ENCODE measurements around the gene PXDN. TPM values are rescaled to one million over a fixed set of nuclear protein-coding genes. Genes with fewer than 3 reads are reported as not detected.
A peak's percentile ranks its signal among the peaks of the same experiment; 100 is the strongest.
"Not testable (repeated sequence)": the region's sequence is repeated elsewhere in the genome, so short reads cannot be mapped to it uniquely, and the experiment has no call there.

Gene PXDN
- total RNA-seq, 1 donor from 2014 or later, result 109 TPM

GRCh38 chr2:1701556-1702185 lies 42.6 kb downstream of the PXDN start:
- no peak for DNase-seq

- no peak for DNase-seq
Measured at GRCh38 chr2:1701020-1701419, 43.3 kb downstream of the PXDN start.

GRCh38 chr2:1700427-1700826 lies 43.9 kb downstream of the PXDN start:
- DNase-seq, result not testable (repeated sequence)

DNA sequence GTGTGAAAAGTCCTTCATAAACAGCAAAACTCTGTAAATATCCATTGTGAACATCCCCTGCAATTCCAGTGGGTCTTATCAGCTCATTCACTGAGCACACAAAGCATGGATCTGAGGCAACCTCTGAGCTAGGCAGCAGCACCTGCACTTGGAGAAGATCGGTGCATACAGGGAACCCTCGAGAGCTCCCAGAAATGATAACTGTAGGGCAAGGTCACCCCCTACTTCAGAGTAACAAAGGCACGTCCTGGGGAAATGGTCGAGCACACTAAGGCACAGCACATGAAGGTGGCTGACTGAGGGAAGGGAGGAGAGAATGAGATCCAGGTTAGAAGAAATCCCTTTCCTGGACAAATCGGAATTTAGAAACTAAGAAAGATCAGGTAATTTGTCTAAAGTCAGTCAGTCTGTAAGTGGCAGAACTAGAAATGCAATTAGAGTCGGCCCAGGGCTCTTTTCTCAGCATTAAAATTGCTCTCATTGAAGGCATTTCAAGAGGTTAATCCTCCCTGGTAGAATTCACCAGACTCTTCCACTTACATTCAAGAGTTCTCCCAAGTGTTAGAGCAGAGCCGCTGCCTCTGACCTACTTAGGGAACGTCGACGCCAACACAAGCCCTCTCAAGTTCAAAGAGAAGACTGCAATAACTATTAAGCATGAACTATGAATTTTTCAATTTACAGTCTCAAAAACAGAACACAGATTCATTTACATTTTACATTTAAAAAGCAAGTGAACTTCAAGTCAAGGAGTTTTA lies 45.9 kb downstream of the PXDN start:
- DNase-seq, result no peak

DNA sequence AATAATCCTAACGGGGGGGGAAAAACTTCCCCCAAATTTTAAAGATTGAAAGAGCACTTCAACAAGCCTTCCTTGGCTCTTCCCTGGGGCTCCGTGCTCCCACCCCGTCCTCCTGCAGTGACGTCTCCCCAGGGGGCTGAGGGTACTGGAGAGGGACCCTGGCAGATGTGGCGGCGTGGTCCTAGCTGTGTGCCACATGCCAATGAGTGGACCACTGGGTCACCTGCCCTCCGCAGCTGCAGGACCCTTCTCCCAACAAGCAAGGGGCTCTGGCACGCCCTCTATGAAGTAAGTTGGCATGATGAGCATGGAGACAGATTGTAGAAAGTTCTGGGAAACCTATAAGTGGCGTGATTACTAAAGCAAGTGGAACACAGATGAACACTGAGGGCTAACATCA lies 46.7 kb downstream of the PXDN start:
- DNase-seq, result no peak

DNA sequence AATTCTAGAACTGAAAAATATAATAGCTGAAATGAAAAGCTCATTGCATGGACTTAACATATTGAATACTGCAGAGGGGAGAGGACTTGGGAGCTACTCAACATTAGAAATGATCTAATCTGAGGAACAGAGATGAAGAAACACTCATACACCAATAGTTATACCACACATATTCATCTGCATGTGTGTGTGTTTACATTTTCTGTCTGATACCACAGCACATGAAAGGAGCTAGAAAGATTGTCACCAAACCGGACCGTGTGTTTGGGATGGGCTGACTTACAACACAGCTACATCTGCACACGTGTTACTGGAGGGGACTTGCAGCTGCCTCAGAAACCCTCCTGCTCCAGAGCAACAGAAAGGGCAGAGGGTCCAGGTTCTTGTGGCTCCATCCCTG lies 47.8 kb downstream of the PXDN start:
- DNase-seq, result no peak

DNA sequence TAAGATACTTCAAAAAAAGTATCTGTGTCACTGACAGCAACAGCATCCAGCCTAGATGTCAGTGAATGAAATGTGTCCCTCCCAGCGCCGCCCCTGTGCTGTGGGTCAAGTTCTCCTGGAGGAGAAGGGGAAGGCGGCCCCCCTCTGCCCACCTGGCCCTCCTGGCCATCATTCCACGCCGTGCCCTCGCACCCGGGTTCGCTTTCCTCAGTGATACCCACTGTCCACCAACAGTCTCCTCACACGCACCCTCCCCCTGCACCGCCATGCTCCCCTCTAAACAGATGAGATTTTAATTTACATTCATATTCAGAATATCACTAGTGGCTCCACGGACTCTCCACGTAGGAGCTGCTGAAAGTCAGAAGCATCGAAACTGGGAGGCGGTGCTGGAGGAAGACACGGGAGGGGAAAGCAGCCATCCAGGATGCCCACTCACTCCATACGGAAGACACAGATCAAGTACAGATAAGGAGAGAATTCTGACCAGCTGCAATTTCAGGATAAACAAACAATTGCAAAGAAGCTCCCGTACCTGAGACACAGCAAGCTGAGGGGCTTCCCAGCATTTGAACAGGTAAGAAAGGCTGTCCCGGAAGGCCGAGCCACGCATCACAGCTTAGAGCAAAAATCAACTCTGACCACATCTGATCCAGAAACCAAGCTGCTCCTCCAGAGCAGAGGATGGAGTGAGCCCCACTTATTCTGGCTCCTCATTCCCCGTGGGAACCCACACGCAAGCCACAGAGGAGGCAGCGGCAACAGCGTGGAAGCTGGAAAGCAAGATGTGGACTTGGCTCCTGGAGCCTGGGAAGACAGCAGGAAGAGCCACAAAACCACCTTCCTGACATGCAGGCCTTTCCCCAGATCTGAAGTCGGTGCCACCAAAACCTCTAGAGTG lies 49.7 kb downstream of the PXDN start:
- DNase-seq, result no peak

- DNase-seq, result no peak
Measured at GRCh38 chr2:1693723-1694122, 50.6 kb downstream of the PXDN start.

GRCh38 chr2:1692342-1692741 lies 52.0 kb downstream of the PXDN start:
- DNase-seq, result no peak

DNA sequence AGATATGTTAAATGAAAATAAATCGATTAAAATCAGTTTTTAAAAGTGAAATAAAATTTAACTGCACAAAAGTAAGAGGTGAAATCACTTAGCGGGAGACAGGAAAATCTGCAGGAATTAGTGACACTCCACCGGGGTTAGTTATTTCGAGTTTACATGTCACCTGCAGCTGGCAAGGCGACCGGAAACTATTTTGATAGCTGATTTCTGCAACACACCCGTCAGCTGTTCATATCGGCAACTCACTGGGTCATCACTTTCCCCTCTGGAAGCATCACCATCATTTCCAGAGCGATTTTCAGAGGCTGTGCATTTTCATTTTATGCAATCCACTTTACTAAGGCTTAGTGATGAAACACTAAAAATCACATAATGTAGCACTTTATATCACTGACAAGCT lies 52.9 kb downstream of the PXDN start:
- DNase-seq, result no peak

GRCh38 chr2:1690056-1690775 lies 54.1 kb downstream of the PXDN start:
- DNase-seq, result no peak

DNA sequence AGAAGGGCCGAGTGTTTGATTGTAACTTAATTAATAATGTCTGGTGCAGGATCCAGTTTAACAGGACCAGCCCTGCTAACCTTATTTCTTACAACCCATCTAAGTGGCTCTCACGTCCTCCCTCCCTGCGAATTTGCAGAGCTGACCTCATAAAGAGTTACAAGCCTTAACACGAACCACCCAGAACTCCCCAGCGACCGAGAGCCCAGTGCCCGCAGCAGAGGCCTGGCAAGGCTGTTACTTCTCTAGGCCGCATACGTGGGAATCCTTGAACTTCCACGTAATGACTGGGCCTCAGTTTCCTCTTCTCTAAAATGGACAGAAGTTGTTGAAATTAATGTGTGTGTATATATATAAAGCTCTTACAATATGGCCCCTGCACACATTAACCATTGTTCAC lies 55.5 kb downstream of the PXDN start:
- DNase-seq, result no peak

- DNase-seq, result no peak
Measured at GRCh38 chr2:1688161-1688560, 56.2 kb downstream of the PXDN start.

DNA sequence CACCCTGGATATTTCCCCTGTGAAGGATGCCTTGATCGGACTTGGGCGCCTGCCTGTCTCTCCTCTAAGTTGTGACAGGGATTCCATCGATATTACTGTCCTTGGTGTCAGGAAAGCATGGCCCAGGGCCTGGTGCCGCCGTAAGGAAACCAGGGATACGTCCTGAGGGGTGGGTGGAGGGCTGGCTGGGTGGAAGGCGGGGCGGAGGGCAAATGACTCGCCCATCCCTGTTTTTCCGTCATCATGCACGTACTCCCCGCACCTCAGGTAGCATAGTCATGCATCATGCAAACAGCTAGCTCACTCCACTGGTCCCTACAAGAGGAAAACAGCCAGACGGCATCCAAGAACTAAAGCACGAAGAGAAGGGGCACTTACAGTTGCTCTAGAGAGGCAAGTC lies 57.1 kb downstream of the PXDN start:
- no peak for DNase-seq

DNA sequence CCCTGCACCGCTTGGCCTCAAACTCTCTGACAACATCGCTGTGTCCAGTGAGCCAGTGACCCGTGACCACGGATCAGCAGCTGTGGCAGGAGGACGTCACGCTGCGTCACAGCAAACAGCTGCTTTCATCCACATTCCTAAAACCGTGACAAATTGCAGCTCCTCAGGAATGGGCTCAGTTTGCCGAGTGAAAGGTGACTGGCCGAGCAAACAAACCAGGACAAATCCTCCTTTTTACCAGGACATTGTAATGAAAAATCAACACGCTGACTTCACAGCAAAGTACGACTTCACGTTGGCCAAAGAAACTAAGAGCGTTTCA lies 57.6 kb downstream of the PXDN start:
- DNase-seq, result no peak

- DNase-seq, result no peak
Measured at GRCh38 chr2:1685957-1686783, 58.1 kb downstream of the PXDN start.

DNA sequence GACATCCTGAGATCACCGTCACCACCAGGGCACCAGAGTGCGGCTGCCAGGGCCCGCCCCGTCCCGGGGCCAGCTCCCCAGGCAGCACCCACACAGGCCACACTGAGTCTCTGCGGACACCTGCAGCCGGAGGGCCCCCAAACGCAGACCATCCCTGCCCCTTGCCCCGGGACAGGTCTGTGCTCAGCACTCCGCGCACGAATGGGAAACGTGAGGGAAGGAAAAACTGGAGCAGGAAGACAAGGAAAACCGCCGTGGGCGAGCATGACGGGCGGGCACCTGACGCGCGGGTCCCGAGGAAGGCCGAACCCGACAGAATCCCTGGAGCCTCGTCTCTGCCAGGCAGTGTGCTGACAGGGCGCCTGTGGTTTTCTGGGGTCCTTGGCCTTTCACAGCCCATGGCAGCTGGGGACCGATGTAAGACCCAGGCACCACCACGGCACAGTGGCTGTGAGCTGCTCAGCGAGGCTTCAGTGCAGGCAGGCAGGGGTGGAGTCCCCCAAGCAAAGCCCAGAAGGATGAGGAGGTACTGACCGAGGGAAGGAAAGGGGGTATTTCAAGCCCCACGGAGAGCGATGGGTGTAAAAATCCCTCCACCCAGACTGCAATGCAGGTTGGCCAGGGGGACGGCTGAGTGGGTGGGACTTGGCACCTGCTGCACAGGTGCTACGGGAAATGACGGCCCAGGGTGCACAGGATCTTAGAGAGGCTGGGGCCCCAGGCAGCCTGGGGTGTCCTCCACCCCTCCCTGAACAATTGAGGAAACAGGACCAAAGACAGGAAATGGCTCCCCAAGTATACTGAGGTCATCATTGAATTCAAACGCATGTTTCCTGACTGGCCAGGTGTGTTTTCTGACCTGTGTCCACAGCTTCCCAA lies 59.0 kb downstream of the PXDN start:
- DNase-seq, result no peak

DNA sequence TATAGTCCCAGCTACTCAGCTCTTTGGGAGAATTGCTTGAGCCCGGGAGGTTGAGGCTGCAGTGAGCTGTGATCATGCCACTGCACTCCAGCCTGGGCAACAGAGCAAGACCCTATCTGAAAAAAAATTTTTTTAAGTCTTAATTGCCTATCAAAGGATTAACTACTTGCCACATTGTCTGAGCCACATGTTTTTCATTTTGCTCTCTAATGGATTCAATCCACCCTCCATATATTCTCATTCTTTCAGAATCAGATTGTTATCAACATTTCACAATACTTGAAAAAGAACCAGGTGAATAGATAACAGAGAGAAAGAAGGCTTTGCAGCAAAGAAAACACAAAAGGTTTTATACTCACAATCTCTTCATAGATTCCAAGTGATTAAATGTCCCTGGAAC lies 61.0 kb downstream of the PXDN start:
- DNase-seq, result peak; percentile 24

DNA sequence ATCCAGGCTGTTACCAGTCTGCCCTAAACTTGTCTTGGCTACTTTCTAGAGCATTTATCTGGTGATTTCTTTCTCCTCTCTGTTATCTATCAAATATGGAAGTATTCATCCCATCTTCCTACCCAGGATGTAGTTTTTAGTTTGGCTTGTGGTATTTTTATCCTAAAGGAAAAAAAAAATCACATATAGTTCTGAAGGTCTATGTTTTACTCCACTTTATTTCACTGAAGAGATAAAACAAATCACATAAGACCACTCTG lies 62.2 kb downstream of the PXDN start:
- DNase-seq, result no peak

DNA sequence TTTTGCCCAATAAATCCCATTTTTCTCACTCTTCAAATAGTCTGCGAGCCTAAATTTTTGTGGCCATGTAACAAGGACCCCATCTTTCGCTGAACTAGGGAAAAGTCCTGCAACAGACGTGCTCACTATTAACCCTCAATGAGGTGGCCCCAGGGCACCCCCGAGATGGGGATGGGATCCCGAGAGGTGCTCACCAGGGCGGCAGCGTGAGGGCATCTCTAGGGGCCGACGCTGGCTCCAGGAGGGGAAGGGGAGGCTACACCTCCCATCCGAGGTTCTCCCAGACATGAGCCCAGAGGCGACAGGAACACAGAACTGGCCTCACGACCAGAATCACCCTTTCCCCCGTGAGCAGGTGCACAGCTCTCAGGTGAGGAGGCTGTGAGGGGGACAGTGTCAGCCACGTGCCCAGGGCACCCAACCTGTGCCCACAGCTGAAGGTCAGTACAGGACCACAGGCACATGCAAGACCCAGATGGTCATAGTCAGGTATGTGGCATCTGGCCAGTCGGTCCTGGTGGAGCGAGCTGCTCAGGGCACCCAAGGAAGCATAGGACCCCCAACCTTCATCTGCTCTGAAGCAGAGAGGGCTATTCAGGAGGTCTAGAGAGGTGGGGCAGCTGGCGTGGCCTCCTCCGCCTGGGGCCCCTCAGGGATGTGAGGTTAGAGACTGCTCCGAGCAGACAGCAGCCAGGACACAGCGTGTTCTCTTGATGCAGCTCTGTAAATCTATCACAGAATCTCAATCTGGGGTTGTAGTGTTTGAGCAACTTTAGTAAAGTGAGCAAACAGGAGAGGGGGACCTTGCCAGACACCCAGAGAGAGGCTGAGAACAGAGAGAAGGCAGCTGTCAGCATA lies 62.8 kb downstream of the PXDN start:
- no peak for DNase-seq

Measured in skin of body (tissue), 2 donors.